SK-N-SH treated with all-trans-retinoic acid at 6 μM for 48 hours (cell line): ENCODE data around the gene CPNE5.

Experiments
- ATAC-seq: fragments of 200-7000 bp; cut with Tn5 transposase; 3 replicates; pipeline ENCODE4 v1.9.1; 2020; ENCODE audit warnings: mild to moderate bottlenecking, moderate library complexity
- ARNTL ChIP-seq: fragments of 450-650 bp; formaldehyde crosslinking; IDR thresholded peaks from 2 replicates; pipeline ENCODE4 v1.5.0; 2020; ENCODE audit warnings: low read depth, mild to moderate bottlenecking, moderate library complexity, borderline replicate concordance
- BACH2 ChIP-seq: fragments of 250-450 bp; sonication (Bioruptor Pico); IDR thresholded peaks from 2 replicates; pipeline ENCODE4 v1.9.0; 2021; ENCODE audit warnings: mild to moderate bottlenecking, borderline replicate concordance
- CREB5 ChIP-seq: fragments of 250-450 bp; sonication (Bioruptor Pico); IDR thresholded peaks from 2 replicates; pipeline ENCODE4 v1.5.1; 2020; ENCODE audit warnings: low read depth, mild to moderate bottlenecking, moderate library complexity
- CSDC2 ChIP-seq: fragments of 250-450 bp; sonication (Bioruptor Pico); IDR thresholded peaks from 2 replicates; pipeline ENCODE4 v1.5.0; 2020; ENCODE audit warnings: mild to moderate bottlenecking, moderate library complexity
- CSRNP3 ChIP-seq: fragments of 250-450 bp; sonication (Bioruptor Pico); IDR thresholded peaks from 2 replicates; pipeline ENCODE4 v1.5.1; 2021; ENCODE audit warnings: mild to moderate bottlenecking, moderate library complexity
- ESRRG ChIP-seq: fragments of 250-450 bp; sonication (Bioruptor Pico); IDR thresholded peaks from 2 replicates; pipeline ENCODE4 v1.6.1; 2021; ENCODE audit warnings: mild to moderate bottlenecking
- GLIS3 ChIP-seq: fragments of 250-450 bp; sonication (Bioruptor Pico); IDR thresholded peaks from 2 replicates; pipeline ENCODE4 v1.5.0; 2020; ENCODE audit warnings: mild to moderate bottlenecking, moderate library complexity
- ISL1 ChIP-seq: fragments of 250-450 bp; sonication (Bioruptor Pico); IDR thresholded peaks from 2 replicates; pipeline ENCODE4 v2.1.2; 2022; ENCODE audit warnings: mild to moderate bottlenecking, moderate library complexity
- OSR1 ChIP-seq: fragments of 250-450 bp; sonication (Bioruptor Pico); IDR thresholded peaks from 2 replicates; pipeline ENCODE4 v1.8.0; 2022; ENCODE audit warnings: moderate library complexity, mild to moderate bottlenecking, inconsistent platforms
- PATZ1 ChIP-seq: fragments of 250-450 bp; sonication (Bioruptor Pico); IDR thresholded peaks from 2 replicates; pipeline ENCODE4 v1.8.0; 2020; ENCODE audit warnings: mild to moderate bottlenecking, moderate library complexity, borderline replicate concordance
- POU6F1 ChIP-seq: fragments of 250-450 bp; sonication (Bioruptor Pico); IDR thresholded peaks from 2 replicates; pipeline ENCODE4 v1.8.0; 2021; ENCODE audit warnings: low read depth, mild to moderate bottlenecking, moderate library complexity, borderline replicate concordance
- PPARA ChIP-seq: fragments of 250-450 bp; sonication (Bioruptor Pico); IDR thresholded peaks from 2 replicates; pipeline ENCODE4 v1.5.0; 2020; ENCODE audit warnings: mild to moderate bottlenecking, borderline replicate concordance
- SNAI2 ChIP-seq: fragments of 250-450 bp; sonication (Bioruptor Pico); IDR thresholded peaks from 2 replicates; pipeline ENCODE4 v1.5.0; 2020; ENCODE audit warnings: mild to moderate bottlenecking, moderate library complexity
- TCF4 ChIP-seq: fragments of 250-450 bp; sonication (Bioruptor Pico); IDR thresholded peaks from 2 replicates; pipeline ENCODE4 v1.8.0; 2021; ENCODE audit warnings: mild to moderate bottlenecking, moderate library complexity, borderline replicate concordance
- TOX ChIP-seq: fragments of 250-450 bp; sonication (Bioruptor Pico); IDR thresholded peaks from 2 replicates; pipeline ENCODE4 v1.8.0; 2021; ENCODE audit warnings: mild to moderate bottlenecking, moderate library complexity, borderline replicate concordance
- TSHZ2 ChIP-seq: fragments of 250-450 bp; sonication (Bioruptor Pico); IDR thresholded peaks from 2 replicates; pipeline ENCODE4 v1.5.0; 2020; ENCODE audit warnings: mild to moderate bottlenecking, moderate library complexity
- ZC3H10 ChIP-seq: fragments of 250-450 bp; sonication (Bioruptor Pico); IDR thresholded peaks from 2 replicates; pipeline ENCODE4 v1.5.1; 2021; ENCODE audit warnings: mild to moderate bottlenecking, moderate library complexity
- ZFP3 ChIP-seq: fragments of 250-450 bp; sonication (Bioruptor Pico); IDR thresholded peaks from 2 replicates; pipeline ENCODE4 v1.5.0; 2020; ENCODE audit warnings: mild to moderate bottlenecking, moderate library complexity
- ZFP30 ChIP-seq: fragments of 450-650 bp; formaldehyde crosslinking; IDR thresholded peaks from 2 replicates; pipeline ENCODE4 v1.5.0; 2022; ENCODE audit warnings: mild to moderate bottlenecking, moderate library complexity
- ZNF565 ChIP-seq: fragments of 450-650 bp; formaldehyde crosslinking; conservative IDR thresholded peaks from 2 replicates; pipeline ENCODE4 v1.5.0; 2020; ENCODE audit warnings: low read depth, mild to moderate bottlenecking, moderate library complexity
- ZNF70 ChIP-seq: fragments of 450-650 bp; formaldehyde crosslinking; IDR thresholded peaks from 2 replicates; pipeline ENCODE4 v1.5.0; 2020; ENCODE audit warnings: mild to moderate bottlenecking, moderate library complexity
- ZNF8 ChIP-seq: fragments of 450-650 bp; formaldehyde crosslinking; IDR thresholded peaks from 2 replicates; pipeline ENCODE4 v1.5.0; 2020; ENCODE audit warnings: mild to moderate bottlenecking, moderate library complexity

Gene CPNE5

GRCh38 chr6:36759148-36759759 lies 80.0 kb downstream of the CPNE5 start:
- no peak; the same call in 1 of the 2 replicates for TF ChIP-seq ZNF70
- no peak for TF ChIP-seq OSR1 (CRISPR knock-in tag)
- no peak for TF ChIP-seq TCF4
- TF ChIP-seq SNAI2, result no peak
- no peak for TF ChIP-seq ESRRG
- no peak for TF ChIP-seq PPARA (CRISPR knock-in tag)
- no peak for TF ChIP-seq ARNTL (CRISPR knock-in tag)
- TF ChIP-seq ZFP30 (CRISPR knock-in tag), result no peak
- no peak for TF ChIP-seq GLIS3 (CRISPR knock-in tag)
- no peak for TF ChIP-seq ZC3H10 (CRISPR knock-in tag)
- TF ChIP-seq, all 23 proteins: peak for 0
- peak; percentile 97 for ATAC-seq

GRCh38 chr6:36758516-36759147 lies 80.6 kb downstream of the CPNE5 start:
- no peak; the same call in 2 of the 3 replicates for ATAC-seq
- TF ChIP-seq TSHZ2 (CRISPR knock-in tag) (no peak), GLIS3 (CRISPR knock-in tag) (no peak), TCF4 (no peak), ARNTL (CRISPR knock-in tag) (no peak), ZFP3 (no peak), ZNF565 (no peak), PPARA (CRISPR knock-in tag) (no peak), CSDC2 (CRISPR knock-in tag) (no peak), ZC3H10 (CRISPR knock-in tag) (no peak), ZNF70 (no peak), SNAI2 (no peak), CSRNP3 (CRISPR knock-in tag) (no peak)

- ATAC-seq, result no peak
- TF ChIP-seq ZFP30 (CRISPR knock-in tag) (no peak), ZC3H10 (CRISPR knock-in tag) (no peak), ISL1 (CRISPR knock-in tag) (no peak), ZNF8 (no peak), ZNF70 (no peak), PATZ1 (CRISPR knock-in tag) (no peak), TOX (no peak), CSDC2 (CRISPR knock-in tag) (no peak), CREB5 (CRISPR knock-in tag) (no peak), PPARA (CRISPR knock-in tag) (no peak), GLIS3 (CRISPR knock-in tag) (no peak), TSHZ2 (CRISPR knock-in tag) (no peak), POU6F1 (CRISPR knock-in tag) (no peak), TCF4 (no peak), SNAI2 (no peak), BACH2 (CRISPR knock-in tag) (no peak), ESRRG (no peak), ZNF565 (no peak)
Observed at GRCh38 chr6:36757943-36758508, 81.2 kb downstream of the CPNE5 start.
